CD14-positive monocyte (primary cell): ENCODE data around the gene PTTG2. TPM values are rescaled to one million over a fixed set of nuclear protein-coding genes. Genes with fewer than 3 reads are reported as not detected.

ENCODE experiments used
- DNase-seq, 3 donors: peaks; one replicate each; pipeline ENCODE4 v3.0.0-alpha.2; 2011 to 2022
- H2AFZ ChIP-seq: 2 replicates; pipeline ENCODE4 v1.6.0; 2012; ENCODE audit warnings: mild to moderate bottlenecking, low read depth, low read length, inconsistent platforms; ENCODE audit not compliant: insufficient read depth, poor library complexity, severe bottlenecking
- H3K27ac ChIP-seq, 2 donors: 1 replicate in 1 of 2; 2 replicates in 1 of 2; pipeline ENCODE4 v1.5.1; 2012 to 2013; ENCODE audit warnings: low read length in 2 of 2, control low read depth in 1 of 2, inconsistent platforms in 1 of 2, low read depth in 1 of 2, mild to moderate bottlenecking in 1 of 2
- H3K27me3 ChIP-seq, 2 donors: one replicate each; pipeline versions ENCODE4 v1.6.0 to v1.6.1; 2011 to 2013; ENCODE audit warnings: low read length in 2 of 2; ENCODE audit not compliant: control insufficient read depth in 2 of 2, insufficient read depth in 2 of 2
- H3K36me3 ChIP-seq, 2 donors: replicated peaks in 1 of 2; 1 replicate in 1 of 2; 2 replicates in 1 of 2; pipeline versions ENCODE4 v1.5.1 to v1.6.1; 2012 to 2013; ENCODE audit warnings: low read length in 2 of 2, control low read depth in 1 of 2, inconsistent platforms in 1 of 2, mild to moderate bottlenecking in 1 of 2; ENCODE audit not compliant: insufficient read depth in 2 of 2, control insufficient read depth in 1 of 2
- H3K4me1 ChIP-seq, 2 donors: 1 replicate in 1 of 2; 2 replicates in 1 of 2; pipeline versions ENCODE4 v1.5.1 to v1.6.1; 2012 to 2013; ENCODE audit warnings: low read length in 2 of 2, control low read depth in 1 of 2, inconsistent platforms in 1 of 2, mild to moderate bottlenecking in 1 of 2, moderate library complexity in 1 of 2; ENCODE audit not compliant: insufficient read depth in 2 of 2, control insufficient read depth in 1 of 2
- H3K4me2 ChIP-seq: replicated peaks from 2 replicates; pipeline ENCODE3; 2012; ENCODE audit warnings: low read length, moderate library complexity, mild to moderate bottlenecking; ENCODE audit not compliant: poor library complexity, severe bottlenecking; ENCODE audit errors: extremely low read depth
- H3K4me3 ChIP-seq, 3 experiments: fragments of 200-600 bp in 1 of 3; sonication (generic) in 1 of 3; replicated peaks in 1 of 3; 1 replicate in 2 of 3; 2 replicates in 1 of 3; pipeline ENCODE4 v1.5.1; 2011 to 2013; ENCODE audit warnings: low read length in 3 of 3, mild to moderate bottlenecking in 3 of 3, control low read depth in 2 of 3, low read depth in 2 of 3, inconsistent platforms in 1 of 3, moderate library complexity in 1 of 3
- H3K79me2 ChIP-seq: 2 replicates; pipeline ENCODE4 v1.6.0; 2012; ENCODE audit warnings: mild to moderate bottlenecking, control low read depth, inconsistent platforms, low read length, moderate library complexity; ENCODE audit not compliant: insufficient read depth
- H3K9ac ChIP-seq: 2 replicates; pipeline ENCODE4 v1.6.0; 2017; ENCODE audit warnings: low read length, mild to moderate bottlenecking; ENCODE audit not compliant: insufficient read depth, poor library complexity, severe bottlenecking
- H3K9me3 ChIP-seq, 2 donors: replicated peaks in 1 of 2; 1 replicate in 1 of 2; 2 replicates in 1 of 2; pipeline versions ENCODE4 v1.5.1 to v1.6.1; 2012 to 2013; ENCODE audit warnings: low read length in 2 of 2, control low read depth in 1 of 2; ENCODE audit not compliant: control insufficient read depth in 1 of 2, insufficient read depth in 1 of 2
- H4K20me1 ChIP-seq: 2 replicates; pipeline ENCODE4 v1.6.0; 2012; ENCODE audit warnings: mild to moderate bottlenecking, low read length, control low read depth, moderate library complexity; ENCODE audit not compliant: insufficient read depth
- H3K27ac Mint-ChIP-seq, 7 donors: one replicate each; pipeline ENCODE4 v1.8.0; 2020; ENCODE audit warnings: mild to moderate bottlenecking in 7 of 7, mixed read lengths in 7 of 7, moderate library complexity in 6 of 7, inconsistent platforms in 2 of 7
- H3K27me3 Mint-ChIP-seq, 3 donors: one replicate each; pipeline ENCODE4 v1.8.0; 2021 to 2022; ENCODE audit warnings: low read depth in 3 of 3, mild to moderate bottlenecking in 3 of 3, mixed read lengths in 3 of 3, moderate library complexity in 3 of 3, inconsistent platforms in 1 of 3
- H3K36me3 Mint-ChIP-seq, 2 donors: one replicate each; pipeline ENCODE4 v1.8.0; 2020; ENCODE audit warnings: mixed read lengths in 2 of 2, inconsistent platforms in 1 of 2, mild to moderate bottlenecking in 1 of 2
- H3K4me1 Mint-ChIP-seq: one replicate; pipeline ENCODE4 v1.8.0; 2020; ENCODE audit warnings: mild to moderate bottlenecking, mixed read lengths
- H3K4me3 Mint-ChIP-seq, 2 donors: one replicate each; pipeline ENCODE4 v1.8.0; 2020; ENCODE audit warnings: mild to moderate bottlenecking in 2 of 2, mixed read lengths in 2 of 2, moderate library complexity in 1 of 2
- H3K9me3 Mint-ChIP-seq, 7 donors: one replicate each; pipeline ENCODE4 v1.8.0; 2020 to 2022; ENCODE audit warnings: mixed read lengths in 7 of 7, mild to moderate bottlenecking in 6 of 7, moderate library complexity in 6 of 7, inconsistent platforms in 2 of 7
- WGBS: methylation state at CpG from one replicate; pipeline ENCODE4 v1.1.5; 2013; ENCODE audit warnings: missing lambda C conversion rate; ENCODE audit not compliant: insufficient coverage; 5-methylcytosine and 5-hydroxymethylcytosine counted together
- intact Hi-C, 2 donors: fragments of 100-400 bp; cut with micrococcal nuclease; formaldehyde crosslinking; loops; one replicate each; pipeline versions ENCODE4 v1.15.0 to v1.15.1; 2023
- polyA plus RNA-seq, 3 donors: library from polyadenylated mRNA; depleted of rRNA in 1 of 3; unstranded in 2 of 3; stranded (reverse) in 1 of 3; fragments of 300-500 nt in 2 of 3; fragments of >200 nt in 1 of 3; fragmentation: Illumina TruSeq in 2 of 3; gene quantifications; 1 replicate in 2 of 3; 2 replicates in 1 of 3; pipeline ENCODE4 v1.2.3, GENCODE V29; 2012 to 2021
- TF ChIP-seq, protein P1 (sequence below): fragments of 200-600 bp; IDR thresholded peaks from one replicate; pipeline ENCODE4 v1.8.0; 2022; ENCODE audit warnings: antibody characterized with exemption, mild to moderate bottlenecking

PTTG2 gene
- polyA plus RNA-seq, 3 donors, result 2.0 TPM; not detected in 2

DNA sequence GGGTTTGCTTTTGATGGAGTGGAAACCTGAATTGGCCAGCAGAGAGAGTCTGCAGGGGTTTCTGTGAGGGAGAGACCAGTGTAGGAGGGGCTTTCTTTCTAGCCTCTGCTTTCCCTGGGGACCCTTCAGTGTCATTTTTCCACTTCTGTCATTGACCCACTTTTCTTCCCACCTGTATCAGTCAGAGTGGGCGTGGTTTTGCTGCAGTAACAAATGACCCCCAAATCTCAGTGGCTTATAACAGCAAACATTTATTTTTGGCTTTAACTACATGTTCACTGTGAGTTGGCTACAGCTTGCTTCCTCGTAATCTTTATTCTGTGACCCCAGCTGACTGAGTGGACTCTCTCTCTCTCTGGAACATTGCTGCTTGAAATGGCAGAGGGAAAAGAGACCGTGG is 25.6 kb upstream of the PTTG2 start:
- H3K4me1 ChIP-seq, result no peaks in the 10 kb centered on the region
- no peak for DNase-seq
- H2AFZ ChIP-seq, result no peak overlapping the region
- no peak overlapping the region for H3K27ac ChIP-seq
- no peaks in the 10 kb centered on the region for H3K4me1 Mint-ChIP-seq
- H3K79me2 ChIP-seq, result peaks cover 33% of the 10 kb centered on the region
- TF ChIP-seq, protein P1, sequence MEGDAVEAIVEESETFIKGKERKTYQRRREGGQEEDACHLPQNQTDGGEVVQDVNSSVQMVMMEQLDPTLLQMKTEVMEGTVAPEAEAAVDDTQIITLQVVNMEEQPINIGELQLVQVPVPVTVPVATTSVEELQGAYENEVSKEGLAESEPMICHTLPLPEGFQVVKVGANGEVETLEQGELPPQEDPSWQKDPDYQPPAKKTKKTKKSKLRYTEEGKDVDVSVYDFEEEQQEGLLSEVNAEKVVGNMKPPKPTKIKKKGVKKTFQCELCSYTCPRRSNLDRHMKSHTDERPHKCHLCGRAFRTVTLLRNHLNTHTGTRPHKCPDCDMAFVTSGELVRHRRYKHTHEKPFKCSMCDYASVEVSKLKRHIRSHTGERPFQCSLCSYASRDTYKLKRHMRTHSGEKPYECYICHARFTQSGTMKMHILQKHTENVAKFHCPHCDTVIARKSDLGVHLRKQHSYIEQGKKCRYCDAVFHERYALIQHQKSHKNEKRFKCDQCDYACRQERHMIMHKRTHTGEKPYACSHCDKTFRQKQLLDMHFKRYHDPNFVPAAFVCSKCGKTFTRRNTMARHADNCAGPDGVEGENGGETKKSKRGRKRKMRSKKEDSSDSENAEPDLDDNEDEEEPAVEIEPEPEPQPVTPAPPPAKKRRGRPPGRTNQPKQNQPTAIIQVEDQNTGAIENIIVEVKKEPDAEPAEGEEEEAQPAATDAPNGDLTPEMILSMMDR, result no peak
- no peak overlapping the region for H3K9ac ChIP-seq
- intact Hi-C loops, result no loop called here
- H4K20me1 ChIP-seq, result peaks cover 83% of the 10 kb centered on the region
- 100% methylated on average over 1 of the region's 3 CpGs for WGBS
- H3K36me3 Mint-ChIP-seq, result peaks cover 28 to 34% of the 10 kb centered on the region in 2 donors
- H3K27ac Mint-ChIP-seq, result no peak overlapping the region
- no peak overlapping the region for H3K4me3 ChIP-seq
- H3K4me3 Mint-ChIP-seq, result no peak overlapping the region
- H3K27me3 ChIP-seq, result no peaks in the 10 kb centered on the region
- peaks cover 0 to 7% (median 2%) of the 10 kb centered on the region in 7 donors for H3K9me3 Mint-ChIP-seq
- peaks cover 0 to 4% (median 0%) of the 10 kb centered on the region in 3 donors for H3K27me3 Mint-ChIP-seq
- H3K9me3 ChIP-seq, result no peaks in the 10 kb centered on the region
- H3K4me2 ChIP-seq, result no peak overlapping the region
- H3K36me3 ChIP-seq, result peaks cover 16 to 64% of the 10 kb centered on the region in 2 donors

DNA sequence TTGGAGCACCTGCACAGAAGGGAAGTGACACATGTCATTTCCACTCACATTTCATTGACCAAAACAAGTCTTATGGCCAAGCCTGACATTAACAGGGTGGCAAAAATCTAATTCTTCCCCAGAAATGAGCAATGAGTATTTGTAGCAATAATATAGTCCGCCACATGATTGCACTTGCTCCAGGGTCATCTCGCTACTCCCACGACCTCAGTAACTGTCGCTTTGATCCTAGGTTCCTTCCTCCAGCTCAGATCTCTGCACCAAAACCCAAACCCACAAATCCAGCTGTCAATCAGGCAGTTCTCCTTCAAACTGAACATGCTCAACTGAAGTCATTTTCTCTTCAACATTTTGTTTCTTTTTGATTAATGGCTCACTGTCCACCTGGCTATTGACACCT is 25.2 kb upstream of the PTTG2 start:
- peaks cover 12 to 59% of the 10 kb centered on the region in 2 donors for H3K36me3 ChIP-seq
- H3K4me2 ChIP-seq, result no peak overlapping the region
- intact Hi-C loops, result no loop called here
- no peaks in the 10 kb centered on the region for H3K9me3 ChIP-seq
- no peak overlapping the region for H3K9ac ChIP-seq
- peaks cover 0 to 7% (median 2%) of the 10 kb centered on the region in 7 donors for H3K9me3 Mint-ChIP-seq
- no peak overlapping the region for H3K4me3 Mint-ChIP-seq
- H3K27me3 ChIP-seq, result no peaks in the 10 kb centered on the region
- H3K4me1 Mint-ChIP-seq, result no peaks in the 10 kb centered on the region
- H3K27ac Mint-ChIP-seq, result no peak overlapping the region
- WGBS, result 35% methylated on average over 4 of the region's 4 CpGs
- H2AFZ ChIP-seq, result no peak overlapping the region
- no peak overlapping the region for H3K27ac ChIP-seq
- H3K36me3 Mint-ChIP-seq, result peaks cover 24 to 29% of the 10 kb centered on the region in 2 donors
- H3K27me3 Mint-ChIP-seq, result peaks cover 0 to 4% (median 0%) of the 10 kb centered on the region in 3 donors
- TF ChIP-seq, protein P1, result no peak
- H3K4me3 ChIP-seq, result no peak overlapping the region
- peaks cover 33% of the 10 kb centered on the region for H3K79me2 ChIP-seq
- peaks cover 79% of the 10 kb centered on the region for H4K20me1 ChIP-seq
- DNase-seq, result no peak
- no peaks in the 10 kb centered on the region for H3K4me1 ChIP-seq
